ENCODE measurements around the gene S100A12. TPM values are rescaled to one million over a fixed set of nuclear protein-coding genes. Genes with fewer than 3 reads are reported as not detected.
A peak's percentile ranks its signal among the peaks of the same experiment; 100 is the strongest.

Gene S100A12
- total and polyA plus RNA-seq, 7 donors = 0.40 to 3.5 (median 1.7) TPM

DNA sequence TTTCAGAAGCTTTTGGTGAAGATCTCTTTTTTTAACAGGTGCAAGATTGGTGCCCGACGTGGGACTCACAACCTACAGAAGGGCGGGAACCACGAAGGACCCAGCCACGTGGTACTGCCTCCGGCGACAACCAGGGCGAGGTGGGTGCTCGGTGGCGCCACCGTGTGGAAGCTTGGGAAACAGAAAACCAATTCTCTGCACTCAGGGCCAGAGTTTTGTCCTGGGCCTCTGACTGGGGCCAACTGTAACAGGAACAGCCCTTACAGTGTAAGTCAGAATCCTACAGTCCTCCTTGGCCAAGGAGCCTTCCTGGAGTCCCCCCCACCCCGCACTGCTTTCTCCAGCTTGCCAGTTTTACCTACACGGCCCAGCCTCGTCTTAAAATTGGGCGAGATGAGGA is 29.3 kb upstream of the S100A12 start:
- H3K27ac ChIP-seq = no peak overlapping the region
- no peaks in the 10 kb centered on the region for H3K4me1 ChIP-seq
- DNase-seq (peak; percentile 28 to 60), ATAC-seq (peak in 3 of 4 donors; percentile 42 to 73 (median 61))
- no peak overlapping the region for H3K4me3 ChIP-seq
- TF ChIP-seq, protein P1, sequence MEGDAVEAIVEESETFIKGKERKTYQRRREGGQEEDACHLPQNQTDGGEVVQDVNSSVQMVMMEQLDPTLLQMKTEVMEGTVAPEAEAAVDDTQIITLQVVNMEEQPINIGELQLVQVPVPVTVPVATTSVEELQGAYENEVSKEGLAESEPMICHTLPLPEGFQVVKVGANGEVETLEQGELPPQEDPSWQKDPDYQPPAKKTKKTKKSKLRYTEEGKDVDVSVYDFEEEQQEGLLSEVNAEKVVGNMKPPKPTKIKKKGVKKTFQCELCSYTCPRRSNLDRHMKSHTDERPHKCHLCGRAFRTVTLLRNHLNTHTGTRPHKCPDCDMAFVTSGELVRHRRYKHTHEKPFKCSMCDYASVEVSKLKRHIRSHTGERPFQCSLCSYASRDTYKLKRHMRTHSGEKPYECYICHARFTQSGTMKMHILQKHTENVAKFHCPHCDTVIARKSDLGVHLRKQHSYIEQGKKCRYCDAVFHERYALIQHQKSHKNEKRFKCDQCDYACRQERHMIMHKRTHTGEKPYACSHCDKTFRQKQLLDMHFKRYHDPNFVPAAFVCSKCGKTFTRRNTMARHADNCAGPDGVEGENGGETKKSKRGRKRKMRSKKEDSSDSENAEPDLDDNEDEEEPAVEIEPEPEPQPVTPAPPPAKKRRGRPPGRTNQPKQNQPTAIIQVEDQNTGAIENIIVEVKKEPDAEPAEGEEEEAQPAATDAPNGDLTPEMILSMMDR (IDR thresholded peaks at IDR 0.05) = peak; percentile 36
- WGBS, 3 donors = 36 to 45% (median 40%) methylated on average over 15 of the region's 15 CpGs
- H3K36me3 ChIP-seq (ENCODE audit: insufficient read depth in 1 of 2, low read depth in 1 of 2) = no peaks in the 10 kb centered on the region
- intact Hi-C loops (cut with DNase I) = no loop called here
- peaks cover 0 to 6% (median 0%) of the 10 kb centered on the region in 3 donors for H3K27me3 ChIP-seq (ENCODE audit: insufficient read depth in 3 of 3, low read length in 2 of 3)
- no peaks in the 10 kb centered on the region for H3K9me3 ChIP-seq

DNA sequence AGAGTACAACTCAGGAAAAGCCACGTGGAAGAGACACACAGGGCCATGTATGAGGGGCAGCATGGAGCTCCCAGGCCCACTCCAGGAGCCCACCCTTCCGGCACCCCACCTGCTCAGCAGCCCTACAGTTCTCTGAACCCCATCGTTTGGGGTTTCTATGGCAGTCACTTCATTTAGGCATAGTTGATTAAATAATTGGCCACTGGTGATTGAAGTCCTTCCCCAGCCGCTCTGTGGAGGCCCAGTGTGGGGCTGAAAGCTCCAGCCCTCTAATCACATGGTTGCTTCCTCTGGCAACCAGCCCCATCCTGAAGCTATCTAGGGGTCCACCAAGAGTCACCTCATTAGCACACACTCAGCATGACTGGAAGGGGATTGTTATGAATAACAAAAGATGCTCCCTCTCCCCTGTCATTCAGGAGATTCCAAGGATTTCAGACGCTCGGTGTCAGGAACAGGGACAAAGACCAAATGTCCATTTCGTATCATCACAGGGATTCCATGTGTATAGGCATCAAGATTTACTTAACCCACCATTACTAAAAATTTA is 28.7 kb upstream of the S100A12 start:
- DNase-seq = no peak
- H3K36me3 ChIP-seq (ENCODE audit: insufficient read depth in 1 of 2, low read depth in 1 of 2) = no peaks in the 10 kb centered on the region
- H3K4me3 ChIP-seq = no peak overlapping the region
- H3K27ac ChIP-seq = no peak overlapping the region
- H3K27me3 ChIP-seq (ENCODE audit: insufficient read depth in 3 of 3, low read length in 2 of 3) = peaks cover 0 to 6% (median 0%) of the 10 kb centered on the region in 3 donors
- H3K4me1 ChIP-seq = no peaks in the 10 kb centered on the region
- H3K9me3 ChIP-seq = no peaks in the 10 kb centered on the region
- TF ChIP-seq, protein P1 (IDR thresholded peaks at IDR 0.05) = no peak
- WGBS, 3 donors = 69 to 75% (median 73%) methylated on average over 7 of the region's 7 CpGs
- no peak for ATAC-seq
- intact Hi-C loops (cut with DNase I) = no loop called here

DNA sequence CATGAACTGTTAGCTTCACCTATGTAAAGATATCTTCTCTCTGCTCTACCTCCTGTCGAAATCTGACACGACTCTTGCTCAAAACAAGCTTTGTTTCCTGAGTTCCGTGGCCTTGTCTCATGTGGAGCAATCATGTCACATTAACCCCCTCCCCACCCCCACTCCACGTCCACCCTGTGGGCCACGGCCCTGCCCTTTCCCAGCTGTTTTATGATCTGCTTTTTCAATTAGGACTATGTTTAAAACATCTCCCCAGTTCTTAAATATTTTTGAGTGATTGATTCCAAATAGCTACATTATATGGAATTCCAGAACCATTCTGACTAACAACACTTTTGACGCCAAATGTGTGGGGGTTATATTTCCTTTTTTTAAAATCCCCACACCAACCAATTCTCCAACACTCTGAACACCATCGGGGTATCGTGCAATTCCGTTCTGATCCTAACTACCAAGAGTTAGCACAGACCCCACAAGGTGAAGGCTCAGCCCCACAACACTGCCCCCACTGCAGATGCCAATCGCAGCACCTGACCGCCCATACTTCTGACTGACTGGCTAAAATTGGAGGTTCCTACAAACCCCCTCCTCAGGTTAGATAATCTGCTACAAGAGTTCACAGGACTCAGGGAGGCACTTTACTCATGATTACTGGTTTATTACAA is 28.1 kb upstream of the S100A12 start:
- no peak for ATAC-seq
- no peak for DNase-seq
- WGBS, 3 donors = 76 to 81% (median 81%) methylated on average over 11 of the region's 11 CpGs
- Histone ChIP-seq H3K27ac (no peak overlapping the region), H3K27me3 (ENCODE audit: insufficient read depth in 3 of 3, low read length in 2 of 3) (peaks cover 0 to 6% (median 0%) of the 10 kb centered on the region in 3 donors), H3K4me1 (no peaks in the 10 kb centered on the region), H3K4me3 (no peak overlapping the region), H3K9me3 (no peaks in the 10 kb centered on the region), H3K36me3 (ENCODE audit: insufficient read depth in 1 of 2, low read depth in 1 of 2) (no peaks in the 10 kb centered on the region)
- TF ChIP-seq, protein P1 (IDR thresholded peaks at IDR 0.05) = no peak
- intact Hi-C loops (cut with DNase I) = no loop called here

DNA sequence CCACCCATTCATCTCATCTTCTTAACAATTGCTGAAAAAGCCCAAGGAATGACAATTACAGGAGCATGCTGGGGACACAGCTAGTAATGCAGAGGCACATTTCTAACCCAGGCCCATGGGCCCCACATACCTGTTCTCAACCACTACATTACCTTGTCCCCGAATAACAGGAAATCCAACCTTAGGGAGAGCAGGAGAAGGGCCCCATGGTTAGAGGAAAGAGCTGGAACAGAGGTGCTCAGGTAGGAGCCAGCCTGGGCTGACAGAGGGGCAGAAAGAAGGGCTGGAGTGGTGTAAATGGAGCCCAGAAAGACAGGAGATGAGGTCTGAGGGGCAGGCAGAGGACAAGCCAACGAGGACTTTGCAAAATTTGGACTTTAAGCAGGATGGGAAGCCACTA is 26.8 kb upstream of the S100A12 start:
- H3K9me3 ChIP-seq = no peaks in the 10 kb centered on the region
- no peak overlapping the region for H3K4me3 ChIP-seq
- TF ChIP-seq, protein P1 (IDR thresholded peaks at IDR 0.05) = no peak
- H3K27ac ChIP-seq = no peak overlapping the region
- no peak for DNase-seq
- H3K4me1 ChIP-seq = no peaks in the 10 kb centered on the region
- no peak for ATAC-seq
- WGBS, 3 donors = 41 to 47% (median 43%) methylated on average over 2 of the region's 2 CpGs
- no peaks in the 10 kb centered on the region for H3K36me3 ChIP-seq (ENCODE audit: insufficient read depth in 1 of 2, low read depth in 1 of 2)
- H3K27me3 ChIP-seq (ENCODE audit: insufficient read depth in 3 of 3, low read length in 2 of 3) = peaks cover 0 to 6% (median 0%) of the 10 kb centered on the region in 3 donors
- intact Hi-C loops (cut with DNase I) = no loop called here

Data from psoas muscle (tissue), 8 donors.